Epithelial cell of proximal tubule (primary cell): ENCODE data around the gene ARHGEF17. TPM values are rescaled to one million over a fixed set of nuclear protein-coding genes. Genes with fewer than 3 reads are reported as not detected.

ENCODE experiments used
- DNase-seq: peaks from one replicate; pipeline ENCODE4 v3.0.0-alpha.2; 2011; ENCODE audit warnings: low read depth
- H3K4me3 ChIP-seq: 2 replicates; pipeline ENCODE4 v1.5.1; 2011; ENCODE audit warnings: low read depth, mild to moderate bottlenecking, low read length
- CTCF ChIP-seq: conservative IDR thresholded peaks from 2 replicates; pipeline ENCODE4 v1.5.1; 2012; ENCODE audit warnings: low read depth, mild to moderate bottlenecking, low read length
- total RNA-seq: library from RNA; depleted of rRNA; stranded (reverse); fragments of >200 nt; gene quantifications from 2 replicates; pipeline ENCODE4 v1.2.3, GENCODE V29; 2015

The ARHGEF17 gene
- total RNA-seq, 1 donor from 2014 or later, result 26.4 TPM

GRCh38 chr11:73308961-73309919 lies 1.2 kb downstream of the ARHGEF17 start:
- H3K4me3 ChIP-seq, result peak overlapping the region; percentile 77
- DNase-seq, result peak; percentile 59
- no peak for TF ChIP-seq CTCF

GRCh38 chr11:73310076-73310475 lies 2.0 kb downstream of the ARHGEF17 start:
- DNase-seq, result no peak
- TF ChIP-seq CTCF, result no peak
- H3K4me3 ChIP-seq, result peak overlapping the region; percentile 77

GRCh38 chr11:73310661-73311393 lies 2.8 kb downstream of the ARHGEF17 start:
- peak overlapping the region; percentile 42 for H3K4me3 ChIP-seq
- DNase-seq, result no peak
- TF ChIP-seq CTCF, result no peak

- H3K4me3 ChIP-seq, result peak overlapping the region; percentile 42
- no peak for DNase-seq
- TF ChIP-seq CTCF, result no peak
Observed at GRCh38 chr11:73311394-73311869, 3.4 kb downstream of the ARHGEF17 start.

- DNase-seq, result no peak
- peak overlapping the region; percentile 42 for H3K4me3 ChIP-seq
- no peak for TF ChIP-seq CTCF
Observed at GRCh38 chr11:73312036-73312435, 4.0 kb downstream of the ARHGEF17 start.

- H3K4me3 ChIP-seq, result peak overlapping the region; percentile 42
- no peak for DNase-seq
- no peak for TF ChIP-seq CTCF
Observed at GRCh38 chr11:73312851-73313327, 4.8 kb downstream of the ARHGEF17 start.
